HG03095 (cell line): ENCODE results near the gene IGFN1.

Experiments used
- ATAC-seq: cut with Tn5 transposase; IDR thresholded peaks from one replicate; pipeline ENCODE4 v1.9.1; 2021; ENCODE audit warnings: moderate library complexity; ENCODE audit not compliant: unreplicated experiment

The IGFN1 gene

DNA sequence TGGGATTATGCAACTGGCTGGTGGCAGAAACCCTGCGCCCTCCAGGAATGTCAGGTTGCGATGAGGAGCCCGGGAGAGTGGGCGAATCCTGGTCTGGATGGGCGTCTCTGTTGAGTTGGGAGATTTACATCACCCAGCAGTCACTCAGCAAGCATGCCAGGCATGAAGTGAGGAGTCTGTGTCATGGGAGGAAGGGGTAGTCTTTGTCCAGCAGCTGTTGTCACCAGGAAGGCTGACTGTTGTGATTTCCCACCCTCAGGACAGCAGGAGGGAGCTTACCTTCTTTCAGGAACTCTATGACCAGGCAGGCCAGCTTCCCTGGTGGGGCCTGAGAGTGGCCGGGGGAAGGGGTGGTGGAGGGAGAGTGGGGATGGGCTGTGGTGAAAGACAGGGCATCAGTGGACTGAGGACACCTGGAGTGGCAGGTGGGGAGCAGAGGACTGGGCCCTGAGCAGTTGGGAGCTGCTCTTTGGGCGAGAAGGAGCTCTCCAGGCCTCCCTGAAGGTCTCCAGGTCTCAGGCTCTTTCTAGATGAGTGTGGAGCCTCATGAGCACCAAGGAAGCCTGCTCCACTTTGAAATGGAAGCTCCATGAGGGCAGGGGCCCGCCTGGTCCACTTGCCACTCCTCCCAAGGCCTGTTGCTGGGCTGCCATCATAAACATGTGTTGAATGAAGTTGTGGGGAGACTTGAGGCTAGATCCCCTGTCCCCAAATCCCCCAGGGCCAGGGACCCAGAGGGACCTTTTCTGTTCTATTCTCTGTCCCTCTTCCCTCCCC lies 71.3 kb downstream of the IGFN1 start:
- no peak for ATAC-seq

DNA sequence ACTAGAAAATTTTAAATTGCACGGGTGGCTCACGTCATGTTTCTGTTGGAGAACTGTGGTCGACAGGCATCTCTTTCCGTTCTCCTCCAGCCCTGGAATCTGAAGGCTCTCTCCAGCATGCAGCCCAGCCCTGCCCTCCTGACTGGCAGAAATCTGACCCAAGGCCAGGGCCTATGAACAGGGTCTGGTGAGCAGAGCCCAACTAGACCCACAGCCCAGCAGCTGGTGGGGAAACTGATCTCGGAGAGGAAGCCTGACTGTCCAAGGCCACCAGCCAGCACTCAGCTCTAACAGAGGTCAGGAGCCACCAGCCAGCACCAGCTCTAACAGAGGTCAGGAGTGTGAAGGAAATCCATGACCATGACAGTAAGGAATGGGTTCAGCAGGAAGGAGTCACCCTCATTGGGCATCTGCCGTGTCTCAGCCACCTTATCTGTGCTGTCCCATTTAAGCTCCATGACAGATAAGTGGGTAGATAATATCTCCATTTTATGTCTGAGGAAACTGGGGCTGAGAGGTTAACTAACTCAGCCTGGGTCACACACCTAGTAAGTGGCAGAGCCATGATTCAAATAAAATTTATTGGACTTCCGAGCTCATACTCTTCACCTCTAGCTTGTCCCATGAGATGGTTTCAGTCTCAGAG lies 72.5 kb downstream of the IGFN1 start:
- no peak for ATAC-seq

DNA sequence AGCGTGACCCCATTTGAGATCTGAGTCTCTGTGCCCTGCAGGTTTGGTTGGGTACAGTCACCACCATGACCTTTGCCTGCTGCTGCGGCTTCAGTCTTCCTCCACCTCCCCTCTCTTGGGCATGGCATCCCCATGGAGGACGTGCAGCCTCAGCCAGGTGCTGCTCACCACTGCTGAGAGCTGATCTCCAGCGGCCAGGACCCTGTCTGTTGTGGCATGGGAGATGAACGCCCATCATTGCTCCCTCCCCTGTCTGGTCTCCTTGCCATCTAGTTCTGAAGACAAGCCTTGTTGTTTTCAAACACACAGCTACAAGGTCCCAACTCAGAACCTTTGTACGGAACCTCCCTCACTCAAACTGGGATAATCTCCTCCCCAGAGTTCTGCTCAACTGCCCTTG lies 73.4 kb downstream of the IGFN1 start:
- no peak for ATAC-seq

DNA sequence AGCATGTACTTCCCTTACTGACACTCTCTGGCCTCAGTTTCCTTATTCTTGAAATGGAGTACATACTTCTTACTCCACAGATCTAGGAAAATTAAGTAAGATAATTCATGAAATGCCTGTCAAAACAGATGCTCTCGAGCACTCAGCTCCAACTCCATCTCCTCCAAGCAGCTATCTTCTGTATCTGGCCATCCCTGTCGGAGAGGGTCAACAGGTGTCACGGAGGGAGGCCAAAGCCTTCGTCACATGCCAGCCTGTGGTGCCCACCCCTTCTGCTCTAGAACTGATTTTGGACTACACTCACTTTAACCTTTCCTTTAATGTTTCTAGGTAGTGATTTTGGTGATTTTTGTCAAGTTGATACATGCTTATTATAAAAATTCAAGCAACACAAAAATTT lies 73.9 kb downstream of the IGFN1 start:
- no peak for ATAC-seq

DNA sequence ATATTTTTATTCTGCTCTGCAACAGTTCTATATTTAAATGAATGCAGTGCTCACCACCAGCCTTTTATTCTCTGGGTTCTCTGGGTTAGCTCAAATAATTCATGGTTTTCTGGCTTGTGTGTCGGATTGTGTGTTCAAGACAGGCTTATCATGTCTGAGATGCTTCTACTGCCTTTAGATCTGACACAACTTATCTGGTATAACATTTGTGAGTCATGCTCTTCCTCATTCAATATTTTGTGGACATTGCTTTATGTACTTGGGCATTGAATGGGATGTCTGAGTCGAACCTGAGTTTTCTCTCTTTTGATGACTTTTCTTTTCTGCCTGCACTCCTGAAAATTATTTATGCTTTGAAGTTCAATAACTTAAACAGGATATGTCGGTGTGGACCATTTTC lies 75.1 kb downstream of the IGFN1 start:
- ATAC-seq: no peak

DNA sequence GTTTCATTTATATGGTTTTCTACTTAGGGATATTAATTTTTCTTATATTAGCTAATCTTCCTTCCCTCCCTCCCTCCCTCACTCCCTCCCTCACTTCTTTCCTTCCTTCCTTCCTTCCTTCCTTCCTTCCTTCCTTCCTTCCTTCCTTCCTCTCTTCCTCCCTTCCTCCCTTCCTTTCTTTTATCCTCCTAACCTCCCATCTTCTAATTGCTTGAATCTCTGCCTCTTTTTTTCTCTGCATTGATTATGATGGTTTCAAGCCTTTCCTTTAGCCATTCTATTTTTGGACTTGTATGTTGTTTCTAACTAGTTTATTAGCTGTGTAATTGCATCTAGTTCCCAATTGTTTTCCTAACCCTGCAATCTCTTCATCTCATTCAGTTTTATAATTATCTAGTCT lies 75.7 kb downstream of the IGFN1 start:
- ATAC-seq: no peak

DNA sequence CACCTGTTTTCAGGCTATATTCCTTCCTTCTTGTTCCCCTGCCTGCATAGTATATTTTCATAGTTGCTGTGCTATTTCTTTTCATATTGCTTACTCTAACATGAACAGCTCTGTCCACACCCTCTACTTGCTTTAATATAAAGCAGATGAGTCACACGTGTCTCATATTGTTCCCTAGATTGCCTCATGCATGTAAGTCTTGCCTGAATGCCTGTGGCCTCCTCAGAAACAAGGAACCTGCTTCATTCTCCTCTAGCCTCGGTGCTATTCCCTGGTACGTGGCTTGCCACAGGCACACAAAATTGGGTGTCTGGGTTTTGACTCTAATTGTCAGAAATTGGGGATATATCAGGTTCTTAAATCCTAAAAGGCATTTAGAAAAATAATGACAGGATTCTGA lies 76.2 kb downstream of the IGFN1 start:
- no peak for ATAC-seq

DNA sequence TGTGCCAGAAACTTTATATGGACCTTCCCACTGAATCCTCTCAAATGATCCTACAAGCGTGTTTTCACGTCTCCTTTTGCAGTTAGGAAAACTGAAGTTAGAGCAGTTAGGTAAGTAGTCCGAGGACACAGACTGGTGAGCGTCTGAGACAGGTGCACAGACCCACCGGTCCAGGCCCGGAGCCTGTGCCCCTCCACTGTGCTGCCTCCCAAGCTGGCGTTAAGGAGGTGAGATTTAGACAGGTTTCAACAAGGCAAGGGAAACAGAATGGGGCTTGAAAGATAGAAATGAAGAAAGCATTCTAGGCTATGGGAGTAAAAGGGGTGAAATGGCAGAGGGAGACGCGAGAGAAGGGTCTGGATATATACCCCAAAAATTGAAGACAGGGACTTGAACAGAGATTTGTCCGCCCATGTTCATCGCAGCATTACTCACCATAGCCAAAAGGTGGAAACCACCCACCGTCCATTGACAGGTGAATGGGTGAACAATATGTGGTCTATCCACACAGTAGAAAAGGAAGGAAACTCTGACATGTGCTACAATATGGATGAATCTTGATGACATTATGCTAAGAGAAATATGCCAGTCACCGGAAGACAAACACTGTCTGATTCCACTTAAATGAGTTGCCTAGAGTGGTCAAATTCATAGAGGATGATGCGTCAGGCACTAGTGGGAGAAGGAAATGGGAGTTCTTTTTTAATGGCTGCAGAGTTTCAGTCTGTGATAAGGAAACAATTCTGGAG lies 77.0 kb downstream of the IGFN1 start:
- ATAC-seq: no peak

DNA sequence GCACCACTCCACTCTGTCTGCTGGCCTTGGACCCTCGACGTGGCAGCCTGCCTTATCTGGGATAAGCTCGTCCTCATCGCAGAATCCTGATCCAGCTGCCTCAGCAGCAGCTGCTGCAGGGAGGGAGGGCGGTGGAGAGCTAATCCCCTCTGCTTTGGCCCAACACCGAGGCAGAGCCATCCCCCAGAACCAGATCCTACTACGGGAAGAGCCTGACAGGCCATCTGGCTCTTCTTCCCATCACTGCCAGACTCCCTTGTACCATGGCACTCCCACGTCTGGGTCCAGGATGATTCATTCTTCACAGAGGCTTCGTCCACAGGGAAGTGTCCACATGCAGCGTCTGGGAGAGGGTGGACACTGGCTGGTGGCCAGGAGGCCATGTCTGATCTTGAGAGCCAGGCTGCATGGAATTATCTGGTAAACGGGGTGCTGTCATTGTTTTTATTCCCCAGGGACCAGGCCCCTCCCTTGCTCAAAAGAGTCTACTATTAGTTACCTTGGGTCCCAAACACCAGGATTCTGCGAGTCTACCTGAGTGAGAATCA lies 78.1 kb downstream of the IGFN1 start:
- ATAC-seq: no peak

DNA sequence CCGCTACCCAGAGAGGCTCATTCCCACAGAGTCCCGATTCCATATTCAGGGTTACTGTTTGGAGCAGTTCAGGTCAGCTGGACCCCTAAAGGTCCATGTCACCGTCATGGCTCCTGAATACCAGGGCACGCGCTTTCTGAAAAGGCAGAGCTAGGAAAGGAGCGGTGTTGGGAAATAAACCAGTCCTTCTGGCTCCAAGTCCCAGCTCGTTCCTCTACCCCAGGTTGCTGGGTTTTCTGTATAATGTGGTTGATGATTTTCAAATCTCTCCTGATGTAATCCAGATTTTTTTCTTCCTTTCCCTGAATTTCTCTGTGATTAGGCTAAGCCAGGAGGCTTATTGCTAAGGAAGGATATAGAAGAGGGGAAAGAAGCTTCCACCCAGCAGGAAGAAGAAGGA lies 78.7 kb downstream of the IGFN1 start:
- no peak for ATAC-seq

DNA sequence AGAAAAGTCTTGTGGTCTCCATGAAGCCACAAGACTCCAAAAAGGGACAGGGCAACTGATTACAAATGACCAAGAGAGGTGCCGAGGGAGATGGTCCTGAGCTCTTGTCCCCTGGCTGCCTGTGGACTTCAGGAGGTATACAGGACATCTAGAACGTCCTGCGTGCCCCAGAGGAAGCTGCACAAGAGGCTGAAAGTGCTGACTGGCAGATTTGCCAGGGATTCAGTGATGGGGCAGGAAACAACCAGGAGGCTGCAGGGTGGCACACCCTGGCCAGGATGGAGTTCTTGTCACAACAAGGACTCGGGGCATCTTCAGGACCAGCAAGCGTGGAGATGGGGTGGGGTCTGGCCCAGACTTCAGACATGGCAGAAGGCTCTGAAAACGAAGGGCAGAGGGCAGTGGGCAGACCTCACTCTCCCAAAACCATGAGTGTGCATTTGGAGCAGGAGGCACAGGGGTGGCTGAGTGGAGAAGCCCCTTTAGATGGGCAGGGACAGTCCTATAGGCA lies 79.3 kb downstream of the IGFN1 start:
- no peak for ATAC-seq

DNA sequence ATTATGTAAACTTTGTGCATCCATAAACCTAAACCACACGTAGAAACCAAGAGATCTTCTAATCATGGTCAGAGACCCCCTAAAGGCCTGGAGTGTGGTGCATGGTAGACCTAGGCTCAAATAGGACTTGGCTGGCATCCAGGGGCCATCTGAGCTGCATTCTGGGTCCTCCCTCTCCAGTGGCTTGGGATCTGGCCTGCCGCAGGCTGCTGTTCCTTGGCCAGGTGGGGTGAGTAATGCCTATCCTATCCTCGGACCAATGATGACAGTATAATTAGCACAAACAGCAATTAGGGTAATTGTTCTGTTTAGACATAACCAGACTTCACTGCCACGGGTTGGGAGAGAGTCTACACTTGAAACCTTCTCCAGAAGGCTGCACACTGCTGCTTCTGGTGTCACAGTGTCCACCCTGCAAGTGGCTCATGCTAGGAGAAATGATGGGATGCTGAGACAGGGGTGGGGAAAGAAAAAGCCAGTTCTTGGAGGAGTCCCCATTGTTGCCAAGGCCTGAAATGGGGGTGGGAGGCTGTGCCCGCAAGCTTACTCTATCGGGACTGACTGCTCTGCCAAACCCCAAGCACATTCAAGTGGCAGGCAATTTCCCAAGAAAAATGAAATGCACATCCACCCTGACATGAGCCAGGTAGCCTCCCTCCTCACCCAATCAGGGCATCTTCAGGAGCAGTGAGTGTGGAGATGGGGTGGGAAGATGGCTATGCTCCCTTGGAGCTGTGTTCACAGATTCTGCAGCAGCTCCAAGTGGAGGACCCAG lies 80.2 kb downstream of the IGFN1 start:
- no peak for ATAC-seq

DNA sequence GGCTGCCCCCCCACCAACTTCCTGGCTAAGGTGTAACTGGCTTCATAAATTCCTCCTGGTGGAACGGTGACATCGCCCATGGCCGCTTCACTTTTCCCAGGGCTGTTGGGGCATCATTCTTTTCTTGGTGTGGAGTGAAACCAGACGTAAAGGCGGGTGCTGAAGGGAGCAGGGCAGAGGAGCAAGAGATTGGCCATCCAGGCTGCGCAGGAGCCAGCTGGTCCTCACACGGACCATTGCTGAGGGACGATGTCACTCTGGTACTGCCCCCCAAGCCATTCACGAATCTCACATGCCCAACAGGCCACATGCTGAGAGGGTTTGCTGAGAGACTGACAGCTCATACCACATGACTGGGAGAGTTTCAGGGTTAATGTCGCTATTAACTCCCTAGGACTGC lies 82.2 kb downstream of the IGFN1 start:
- no peak for ATAC-seq

DNA sequence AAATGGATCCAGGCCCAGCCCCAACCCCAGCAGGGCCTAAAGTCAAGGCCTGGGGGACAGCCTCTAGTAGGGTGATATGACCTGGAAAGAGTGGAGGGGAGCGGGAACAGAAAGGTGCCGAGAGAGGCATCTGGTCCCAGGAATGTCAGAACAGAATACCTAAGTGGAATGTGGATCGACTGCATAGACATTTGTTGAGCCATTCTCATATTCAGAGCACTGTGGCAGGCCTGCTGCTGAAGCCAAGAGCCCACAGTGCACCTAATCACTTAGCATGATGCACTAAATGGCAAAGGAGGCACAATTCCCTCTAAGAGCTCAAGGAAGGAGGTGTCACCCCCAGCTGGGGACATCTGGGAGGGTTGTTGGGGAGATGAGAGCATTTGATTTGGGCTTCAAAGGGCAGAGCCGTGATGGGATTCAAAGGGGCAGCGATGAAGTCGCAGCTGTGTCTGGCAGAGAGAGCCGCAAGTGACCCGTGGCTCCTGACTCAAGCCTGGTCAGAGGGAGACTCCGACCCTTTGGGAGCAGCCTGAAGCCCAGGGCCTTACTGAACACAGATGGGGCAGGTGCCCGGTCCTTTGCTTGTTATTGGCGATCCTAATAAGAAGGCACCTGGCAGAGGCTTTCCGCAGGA lies 84.1 kb downstream of the IGFN1 start:
- no peak for ATAC-seq

DNA sequence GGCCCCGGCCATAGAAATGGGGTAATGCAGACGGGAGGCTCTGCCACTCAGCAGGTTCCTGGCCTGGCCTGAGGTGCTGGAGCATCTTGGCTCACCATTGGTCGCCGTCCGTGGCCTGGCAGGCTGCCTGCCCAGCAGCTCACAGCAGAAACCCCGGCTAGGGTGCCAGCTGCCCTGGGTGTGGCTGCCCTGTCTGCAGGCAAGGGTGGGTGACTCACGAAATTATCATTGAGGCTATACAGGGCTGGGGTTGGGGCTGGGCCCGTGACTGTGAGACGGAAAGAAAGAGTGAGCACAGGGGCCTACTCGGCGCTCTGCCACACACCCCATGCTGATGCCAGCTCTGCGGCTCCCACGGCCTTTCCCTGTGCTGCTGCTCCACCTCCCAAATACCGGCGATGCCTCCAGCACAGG lies 84.6 kb downstream of the IGFN1 start:
- ATAC-seq: no peak

DNA sequence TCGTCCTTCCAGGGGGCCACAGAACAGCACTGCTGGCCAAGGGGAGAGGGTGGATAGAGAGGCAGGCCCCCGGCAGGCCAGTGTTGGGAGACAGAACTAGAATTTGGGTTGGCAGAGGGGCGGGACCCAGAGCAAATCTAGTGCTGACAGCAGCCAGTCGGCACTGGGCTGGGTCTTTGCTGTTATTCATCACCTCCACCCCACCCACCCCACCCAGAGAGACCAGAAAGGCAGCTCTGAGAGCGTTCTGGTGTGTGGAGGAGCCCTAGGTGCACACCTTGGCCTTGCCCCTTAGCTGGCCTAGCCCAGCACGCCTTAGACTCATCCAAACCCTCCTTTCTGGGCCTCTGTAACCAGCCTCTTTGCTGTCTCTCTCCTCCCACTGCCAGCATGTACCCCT lies 86.3 kb downstream of the IGFN1 start:
- ATAC-seq: no peak

DNA sequence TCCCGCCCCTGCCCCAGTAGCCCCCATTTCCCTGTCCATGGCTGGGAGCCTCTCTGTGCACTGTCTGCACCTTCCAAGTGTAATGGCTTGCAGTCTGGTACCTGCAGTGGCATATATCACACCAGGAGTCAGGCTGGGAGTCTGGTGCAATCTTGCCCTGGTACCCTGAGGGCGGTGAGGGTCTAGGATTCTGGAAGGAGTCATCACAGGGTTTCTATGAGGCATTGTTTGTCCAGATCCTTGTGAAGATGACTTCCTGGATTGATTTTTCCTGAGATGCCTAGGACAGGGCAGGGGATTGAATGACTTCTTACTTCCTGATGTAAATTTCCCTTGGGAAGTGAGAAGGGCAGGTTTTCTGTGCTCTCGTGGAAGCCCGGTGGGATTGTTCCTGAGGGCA lies 86.8 kb downstream of the IGFN1 start:
- no peak for ATAC-seq
